Right lobe of liver (tissue), 6 donors: ENCODE data around the gene AVPR1B. TPM values are rescaled to one million over a fixed set of nuclear protein-coding genes. Genes with fewer than 3 reads are reported as not detected.

Experiments used
- ATAC-seq, 4 donors: fragments of 200-7000 bp; cut with Tn5 transposase; one replicate each; pipeline ENCODE4 v1.9.1; 2020; ENCODE audit warnings: mild to moderate bottlenecking in 4 of 4, moderate library complexity in 4 of 4
- DNase-seq, 3 donors: peaks; one replicate each; pipeline ENCODE4 v3.0.0-alpha.2; 2020
- H3K27ac ChIP-seq, 3 donors: fragments of 200-600 bp; one replicate each; pipeline ENCODE4 v1.8.0; 2022
- H3K27me3 ChIP-seq, 2 donors: fragments of 200-600 bp; one replicate each; pipeline ENCODE4 v1.8.0; 2022
- H3K36me3 ChIP-seq, 4 donors: fragments of 200-600 bp; sonication (generic) in 1 of 4; one replicate each; pipeline versions ENCODE4 v1.5.1 to v1.8.0; 2017 to 2022; ENCODE audit warnings: control low read depth in 1 of 4
- H3K4me1 ChIP-seq, 4 donors: fragments of 200-600 bp; sonication (generic) in 1 of 4; one replicate each; pipeline versions ENCODE4 v1.5.1 to v1.8.0; 2017 to 2022; ENCODE audit warnings: control low read depth in 1 of 4
- H3K4me3 ChIP-seq, 3 donors: fragments of 200-600 bp; one replicate each; pipeline ENCODE4 v1.8.0; 2022
- H3K9me3 ChIP-seq, 4 donors: fragments of 200-600 bp; sonication (generic) in 1 of 4; one replicate each; pipeline versions ENCODE4 v1.5.1 to v1.8.0; 2017 to 2022; ENCODE audit warnings: control low read depth in 1 of 4
- POLR2A ChIP-seq: fragments of 450-650 bp; IDR thresholded peaks from one replicate; pipeline ENCODE4 v1.6.1; 2017; ENCODE audit warnings: antibody characterized with exemption, mild to moderate bottlenecking
- WGBS: methylation state at CpG from one replicate; pipeline ENCODE4 v1.1.6; 2018; ENCODE audit warnings: low coverage, low lambda C conversion rate; ENCODE audit not compliant: insufficient coverage; ENCODE audit errors: missing lambda C conversion rate; 5-methylcytosine and 5-hydroxymethylcytosine counted together
- intact Hi-C, 2 donors: fragments of 100-400 bp; cut with DNase I; formaldehyde crosslinking; loops; one replicate each; pipeline versions ENCODE4 v1.11.2 to v1.14.1; 2022
- long read RNA-seq: library from polyadenylated mRNA; unstranded; transcript quantifications from one replicate; pipeline ENCODE4 v2.0.0, GENCODE V29; 2019
- total RNA-seq, 6 experiments: library from RNA; depleted of rRNA in 2 of 6; stranded (reverse); fragments of >200 nt in 2 of 6; fragmentation: NEBNext Ultra II Directional in 3 of 6; extraction: Animal tissue kit (Norgen Biotek cat#: 25700) in 3 of 6; gene quantifications; one replicate each; pipeline versions ENCODE4 v1.1.0 to v1.2.4, GENCODE V29; 2016 to 2023
- TF ChIP-seq, protein P1 (sequence below), 4 donors: fragments of 200-600 bp in 3 of 4; fragments of 450-650 bp in 1 of 4; IDR thresholded peaks; one replicate each; pipeline versions ENCODE4 v1.5.1 to v1.8.0; 2016 to 2022; ENCODE audit warnings: antibody characterized with exemption in 4 of 4, mild to moderate bottlenecking in 2 of 4
- donor health status: DM: no; HTN: yes; CAD: no.
- donor health status: DM: no; HTN: no; CAD: no.
- donor health status: DM: no; HTN: no; CAD: no.
- donor health status: DM: no; HTN: yes; CAD: no.
- donor health status: DM: no; HTN: yes; CAD: no.

Gene AVPR1B, protein sequence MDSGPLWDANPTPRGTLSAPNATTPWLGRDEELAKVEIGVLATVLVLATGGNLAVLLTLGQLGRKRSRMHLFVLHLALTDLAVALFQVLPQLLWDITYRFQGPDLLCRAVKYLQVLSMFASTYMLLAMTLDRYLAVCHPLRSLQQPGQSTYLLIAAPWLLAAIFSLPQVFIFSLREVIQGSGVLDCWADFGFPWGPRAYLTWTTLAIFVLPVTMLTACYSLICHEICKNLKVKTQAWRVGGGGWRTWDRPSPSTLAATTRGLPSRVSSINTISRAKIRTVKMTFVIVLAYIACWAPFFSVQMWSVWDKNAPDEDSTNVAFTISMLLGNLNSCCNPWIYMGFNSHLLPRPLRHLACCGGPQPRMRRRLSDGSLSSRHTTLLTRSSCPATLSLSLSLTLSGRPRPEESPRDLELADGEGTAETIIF
- not detected for total RNA-seq
- long read RNA-seq, result 0 reads

DNA sequence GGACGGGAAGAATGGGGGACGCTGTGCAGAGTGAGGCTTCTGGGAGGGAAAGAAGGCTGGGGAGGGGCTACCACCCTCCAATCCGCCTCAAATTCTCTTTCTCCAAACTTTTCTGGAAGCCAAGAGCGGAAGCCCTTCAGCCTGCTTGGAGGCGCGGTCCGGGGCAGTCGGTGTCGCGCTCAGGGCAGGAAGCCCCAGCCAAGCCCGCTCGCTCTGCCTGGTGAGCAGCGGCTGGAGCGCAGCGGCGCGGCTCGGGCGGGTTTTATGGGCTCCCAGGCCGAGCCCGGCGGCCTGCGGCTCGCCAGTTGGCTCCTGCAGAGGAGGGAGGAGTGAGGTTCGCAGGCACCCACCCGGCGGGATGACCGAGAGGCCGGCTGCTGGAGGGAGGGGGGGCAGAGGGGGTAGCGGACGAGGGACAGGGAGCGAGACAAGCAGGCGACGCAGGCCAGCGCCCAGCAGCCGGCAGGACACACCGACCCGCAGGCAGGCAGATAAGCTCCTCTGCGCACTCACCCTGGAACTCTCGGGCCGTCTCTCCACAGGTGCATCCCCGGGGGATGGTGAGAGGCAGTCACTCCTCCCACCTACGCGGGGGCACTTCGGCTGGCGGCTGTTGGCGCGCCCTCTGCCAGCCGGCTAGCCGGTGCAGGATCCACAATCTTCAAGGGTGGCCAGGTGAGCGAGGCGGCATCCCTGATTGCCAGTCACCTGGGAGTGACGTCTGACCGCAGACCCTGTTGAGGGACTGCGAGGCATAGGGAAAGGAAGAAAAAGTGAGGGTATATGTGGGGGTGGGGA is at the start of gene AVPR1B:
Gene AVPR1B, minus strand, starts transcription at position 238 of the 798 bp plus-strand sequence. CDS start 498 bp downstream, outside the sequence.
- intact Hi-C loops, result no loop called here
- H3K27ac ChIP-seq, result no peak within 1 kb of the TSS

DNA sequence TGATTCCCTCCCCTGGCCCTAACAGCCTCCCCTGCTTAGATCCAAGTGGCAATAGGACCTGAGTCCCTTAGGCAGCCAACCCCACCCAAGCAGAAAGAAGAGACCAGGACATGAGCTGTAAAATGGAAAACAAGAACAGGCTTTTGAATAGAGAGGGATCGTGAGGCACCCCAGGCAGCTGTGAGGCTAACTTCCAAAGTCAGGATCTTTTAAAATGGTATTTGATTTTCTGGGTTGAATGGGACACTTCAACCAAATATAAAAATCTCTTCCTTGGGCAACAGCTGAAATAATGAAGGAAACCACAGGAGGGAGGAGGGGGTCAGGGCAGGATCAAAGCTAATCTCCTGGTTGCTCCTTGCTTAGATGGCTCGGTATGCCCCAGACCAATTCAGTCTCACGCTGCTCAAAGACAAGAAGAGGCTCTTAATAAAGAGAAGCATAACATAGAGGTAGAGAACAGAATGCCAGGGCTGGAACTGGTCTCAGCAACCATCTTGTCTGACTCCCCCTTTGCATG is 28.6 kb upstream of the AVPR1B start:
- Histone ChIP-seq H3K36me3 (no peaks in the 10 kb centered on the region), H3K4me1 (peaks cover 0 to 17% (median 6%) of the 10 kb centered on the region in 4 donors), H3K27me3 (no peaks in the 10 kb centered on the region), H3K9me3 (no peaks in the 10 kb centered on the region), H3K4me3 (no peak overlapping the region), H3K27ac (no peak overlapping the region)
- ATAC-seq (no peak), DNase-seq (no peak)
- intact Hi-C loops, result no loop called here
- TF ChIP-seq, protein P1, sequence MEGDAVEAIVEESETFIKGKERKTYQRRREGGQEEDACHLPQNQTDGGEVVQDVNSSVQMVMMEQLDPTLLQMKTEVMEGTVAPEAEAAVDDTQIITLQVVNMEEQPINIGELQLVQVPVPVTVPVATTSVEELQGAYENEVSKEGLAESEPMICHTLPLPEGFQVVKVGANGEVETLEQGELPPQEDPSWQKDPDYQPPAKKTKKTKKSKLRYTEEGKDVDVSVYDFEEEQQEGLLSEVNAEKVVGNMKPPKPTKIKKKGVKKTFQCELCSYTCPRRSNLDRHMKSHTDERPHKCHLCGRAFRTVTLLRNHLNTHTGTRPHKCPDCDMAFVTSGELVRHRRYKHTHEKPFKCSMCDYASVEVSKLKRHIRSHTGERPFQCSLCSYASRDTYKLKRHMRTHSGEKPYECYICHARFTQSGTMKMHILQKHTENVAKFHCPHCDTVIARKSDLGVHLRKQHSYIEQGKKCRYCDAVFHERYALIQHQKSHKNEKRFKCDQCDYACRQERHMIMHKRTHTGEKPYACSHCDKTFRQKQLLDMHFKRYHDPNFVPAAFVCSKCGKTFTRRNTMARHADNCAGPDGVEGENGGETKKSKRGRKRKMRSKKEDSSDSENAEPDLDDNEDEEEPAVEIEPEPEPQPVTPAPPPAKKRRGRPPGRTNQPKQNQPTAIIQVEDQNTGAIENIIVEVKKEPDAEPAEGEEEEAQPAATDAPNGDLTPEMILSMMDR (IDR thresholded peaks at IDR 0.05), result no peak
- TF ChIP-seq POLR2A, result no peak
- WGBS, result 88% methylated on average over 3 of the region's 3 CpGs

More for the DNA sequence above, at the start of gene AVPR1B:
- H3K9me3 ChIP-seq, result peaks cover 0 to 5% (median 0%) of the 10 kb centered on the region in 4 donors
- no peaks in the 10 kb centered on the region for H3K36me3 ChIP-seq
- ATAC-seq (peak; percentile 63 to 74 (median 72)), DNase-seq (peak; percentile 47 to 57 (median 51))
- peak within 1 kb of the TSS; percentile 23 to 40 (median 23) for H3K4me3 ChIP-seq
- H3K4me1 ChIP-seq, result peaks cover 0 to 26% (median 5%) of the 10 kb centered on the region in 4 donors
- 6% methylated on average over 20 of the region's 55 CpGs for WGBS
- TF ChIP-seq, protein P1 (IDR thresholded peaks at IDR 0.05), result no peak
- no peak for TF ChIP-seq POLR2A
- H3K27me3 ChIP-seq, result no peaks in the 10 kb centered on the region

DNA sequence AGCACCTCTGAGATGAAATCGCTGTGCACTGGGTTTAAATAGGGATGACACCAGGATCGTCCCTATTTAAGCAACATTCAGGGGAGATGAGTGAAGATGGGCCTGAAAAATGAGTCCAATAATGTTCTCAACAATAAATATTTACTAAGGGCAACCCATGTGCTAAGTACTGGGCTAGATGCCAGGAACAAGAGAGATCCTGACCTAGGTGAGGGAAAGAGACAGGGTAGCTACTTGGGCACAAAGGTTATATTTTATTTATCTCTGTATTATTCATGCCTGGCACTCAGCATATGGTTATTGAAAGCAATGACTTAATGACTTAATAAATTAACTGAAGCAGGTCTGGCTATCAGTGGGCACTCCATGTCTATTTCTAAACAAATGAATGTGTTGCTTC is 27.4 kb upstream of the AVPR1B start:
- H3K36me3 ChIP-seq, result no peaks in the 10 kb centered on the region
- ATAC-seq (peak; percentile 82 to 89 (median 86)), DNase-seq (no peak)
- WGBS, result no CpG with 5 or more reads among the region's 2 CpGs
- intact Hi-C loops, result no loop called here
- no peak overlapping the region for H3K4me3 ChIP-seq
- H3K27me3 ChIP-seq, result no peaks in the 10 kb centered on the region
- TF ChIP-seq, protein P1 (IDR thresholded peaks at IDR 0.05), result no peak
- no peak for TF ChIP-seq POLR2A
- H3K4me1 ChIP-seq, result peaks cover 0 to 17% (median 6%) of the 10 kb centered on the region in 4 donors
- no peak overlapping the region for H3K27ac ChIP-seq
- H3K9me3 ChIP-seq, result no peaks in the 10 kb centered on the region

DNA sequence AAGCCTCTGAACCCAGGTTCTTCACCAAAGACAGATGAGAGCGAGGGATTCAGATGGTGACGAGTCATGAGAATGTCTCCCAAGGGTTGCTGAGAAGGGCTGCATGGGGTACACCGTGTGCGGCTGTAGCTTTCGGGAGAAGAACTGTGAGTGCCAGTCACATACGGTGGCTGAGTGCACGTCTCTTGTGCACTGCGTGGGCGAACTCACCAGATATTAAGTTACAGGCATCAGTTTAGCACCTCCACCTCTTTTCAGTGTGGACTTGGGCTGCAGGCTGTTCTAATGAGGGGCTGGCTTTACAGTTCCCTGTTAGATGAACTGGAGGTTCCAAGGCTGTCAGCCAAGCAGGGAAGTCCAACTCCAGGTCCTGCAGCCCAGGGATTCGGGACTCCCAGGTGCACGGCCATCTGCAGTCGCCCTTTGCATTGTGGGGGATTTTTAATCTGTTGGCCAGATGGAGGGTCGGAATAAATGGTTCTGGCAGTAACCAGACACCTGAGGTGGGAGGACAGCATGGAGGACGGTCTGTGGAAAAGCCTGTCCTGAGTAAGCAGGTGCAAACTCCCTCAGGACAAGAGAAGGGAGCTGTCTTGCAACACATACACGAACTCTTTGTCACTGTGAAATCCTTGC is 26.5 kb upstream of the AVPR1B start:
- DNase-seq (no peak), ATAC-seq (peak in 1 of 4 donors; percentile 5)
- intact Hi-C loops, result no loop called here
- Histone ChIP-seq H3K9me3 (no peaks in the 10 kb centered on the region), H3K27me3 (no peaks in the 10 kb centered on the region), H3K27ac (no peak overlapping the region), H3K36me3 (no peaks in the 10 kb centered on the region), H3K4me3 (no peak overlapping the region), H3K4me1 (peaks cover 0 to 17% (median 6%) of the 10 kb centered on the region in 4 donors)
- whole genome bisulfite sequencing, result 84% methylated on average over 10 of the region's 15 CpGs
- no peak for TF ChIP-seq POLR2A
- TF ChIP-seq, protein P1 (IDR thresholded peaks at IDR 0.05), result no peak
